HL-60 (cell line): ENCODE results near the gene PCSK1.

Source experiments
- DNase-seq, 2 experiments: peaks; one replicate each; pipeline ENCODE4 v3.0.0-alpha.2; 2010 to 2020; ENCODE audit warnings: low read depth in 1 of 2, low spot score in 1 of 2
- H3K27ac ChIP-seq: fragments of 250-450 bp; sonication (Bioruptor Pico); replicated peaks from 2 replicates; pipeline ENCODE4 v1.5.1; 2020; ENCODE audit warnings: mild to moderate bottlenecking, moderate library complexity
- H3K27me3 ChIP-seq: fragments of 250-450 bp; sonication (Bioruptor Pico); 2 replicates; pipeline ENCODE4 v1.5.1; 2021; ENCODE audit warnings: mild to moderate bottlenecking, moderate library complexity; ENCODE audit not compliant: insufficient read depth, poor library complexity, severe bottlenecking
- H3K4me3 ChIP-seq: replicated peaks from 2 replicates; pipeline ENCODE4 v1.5.1; 2011; ENCODE audit warnings: mild to moderate bottlenecking, control low read depth, low read length; ENCODE audit not compliant: insufficient read depth
- CTCF ChIP-seq: IDR thresholded peaks from one replicate; pipeline ENCODE4 v1.5.1; 2011; ENCODE audit warnings: low read length, control low read depth, inconsistent platforms; ENCODE audit not compliant: insufficient read depth
- GABPA ChIP-seq: IDR thresholded peaks from 2 replicates; pipeline ENCODE4 v1.6.1; 2012; ENCODE audit warnings: low read depth
- POLR2AphosphoS5 ChIP-seq: IDR thresholded peaks from 2 replicates; pipeline ENCODE4 v1.6.1; 2012; ENCODE audit warnings: low read depth
- SPI1 ChIP-seq: IDR thresholded peaks from 2 replicates; pipeline ENCODE4 v1.6.1; 2012; ENCODE audit warnings: low read depth, mild to moderate bottlenecking, borderline replicate concordance
- TF ChIP-seq, protein P1 (sequence below): IDR thresholded peaks from 2 replicates; pipeline ENCODE4 v1.6.1; 2012; ENCODE audit warnings: low read depth; ENCODE audit not compliant: insufficient replicate concordance

PCSK1 gene

GRCh38 chr5:96387616-96388015 is 45.4 kb downstream of the PCSK1 start:
- Histone ChIP-seq H3K27ac (no peak overlapping the region), H3K27me3 (no peaks in the 10 kb centered on the region), H3K4me3 (no peak overlapping the region)
- TF ChIP-seq, protein P1, sequence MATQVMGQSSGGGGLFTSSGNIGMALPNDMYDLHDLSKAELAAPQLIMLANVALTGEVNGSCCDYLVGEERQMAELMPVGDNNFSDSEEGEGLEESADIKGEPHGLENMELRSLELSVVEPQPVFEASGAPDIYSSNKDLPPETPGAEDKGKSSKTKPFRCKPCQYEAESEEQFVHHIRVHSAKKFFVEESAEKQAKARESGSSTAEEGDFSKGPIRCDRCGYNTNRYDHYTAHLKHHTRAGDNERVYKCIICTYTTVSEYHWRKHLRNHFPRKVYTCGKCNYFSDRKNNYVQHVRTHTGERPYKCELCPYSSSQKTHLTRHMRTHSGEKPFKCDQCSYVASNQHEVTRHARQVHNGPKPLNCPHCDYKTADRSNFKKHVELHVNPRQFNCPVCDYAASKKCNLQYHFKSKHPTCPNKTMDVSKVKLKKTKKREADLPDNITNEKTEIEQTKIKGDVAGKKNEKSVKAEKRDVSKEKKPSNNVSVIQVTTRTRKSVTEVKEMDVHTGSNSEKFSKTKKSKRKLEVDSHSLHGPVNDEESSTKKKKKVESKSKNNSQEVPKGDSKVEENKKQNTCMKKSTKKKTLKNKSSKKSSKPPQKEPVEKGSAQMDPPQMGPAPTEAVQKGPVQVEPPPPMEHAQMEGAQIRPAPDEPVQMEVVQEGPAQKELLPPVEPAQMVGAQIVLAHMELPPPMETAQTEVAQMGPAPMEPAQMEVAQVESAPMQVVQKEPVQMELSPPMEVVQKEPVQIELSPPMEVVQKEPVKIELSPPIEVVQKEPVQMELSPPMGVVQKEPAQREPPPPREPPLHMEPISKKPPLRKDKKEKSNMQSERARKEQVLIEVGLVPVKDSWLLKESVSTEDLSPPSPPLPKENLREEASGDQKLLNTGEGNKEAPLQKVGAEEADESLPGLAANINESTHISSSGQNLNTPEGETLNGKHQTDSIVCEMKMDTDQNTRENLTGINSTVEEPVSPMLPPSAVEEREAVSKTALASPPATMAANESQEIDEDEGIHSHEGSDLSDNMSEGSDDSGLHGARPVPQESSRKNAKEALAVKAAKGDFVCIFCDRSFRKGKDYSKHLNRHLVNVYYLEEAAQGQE = no peak
- TF ChIP-seq CTCF (no peak), SPI1 (no peak), GABPA (no peak)
- DNase-seq = no peak

DNA sequence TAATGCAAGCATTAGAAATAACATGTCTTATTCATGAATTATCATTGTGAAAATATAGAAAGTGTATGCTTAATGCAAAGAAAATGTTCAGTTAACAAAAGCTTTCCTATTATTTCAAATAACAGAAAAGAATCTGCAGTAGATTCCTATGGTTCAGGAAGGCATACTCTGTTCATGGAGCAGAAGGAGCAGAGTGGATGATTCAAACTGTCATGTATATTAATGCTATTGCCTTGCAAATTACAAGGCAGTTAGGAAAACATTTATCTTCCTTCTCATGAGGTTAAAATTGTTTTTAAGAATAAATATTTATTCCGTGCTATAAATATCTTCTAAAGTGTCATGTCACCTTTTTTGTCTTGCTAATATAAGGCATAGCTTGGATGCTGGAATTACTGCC is 47.5 kb downstream of the PCSK1 start:
- H3K27me3 ChIP-seq = no peaks in the 10 kb centered on the region
- no peak for DNase-seq
- TF ChIP-seq, protein P1 = no peak
- TF ChIP-seq CTCF (no peak), GABPA (no peak), POLR2AphosphoS5 (no peak), SPI1 (no peak)
- no peak overlapping the region for H3K4me3 ChIP-seq
- no peak overlapping the region for H3K27ac ChIP-seq

GRCh38 chr5:96384353-96384752 is 48.7 kb downstream of the PCSK1 start:
- H3K27ac ChIP-seq = no peak overlapping the region
- H3K4me3 ChIP-seq = no peak overlapping the region
- DNase-seq = no peak
- no peaks in the 10 kb centered on the region for H3K27me3 ChIP-seq
- TF ChIP-seq POLR2AphosphoS5 = no peak
- TF ChIP-seq CTCF = no peak
- no peak for TF ChIP-seq GABPA
- no peak for TF ChIP-seq SPI1
- TF ChIP-seq, protein P1 = no peak
